Measurements from ENCODE around the gene TRIM62.

The TRIM62 gene

DNA sequence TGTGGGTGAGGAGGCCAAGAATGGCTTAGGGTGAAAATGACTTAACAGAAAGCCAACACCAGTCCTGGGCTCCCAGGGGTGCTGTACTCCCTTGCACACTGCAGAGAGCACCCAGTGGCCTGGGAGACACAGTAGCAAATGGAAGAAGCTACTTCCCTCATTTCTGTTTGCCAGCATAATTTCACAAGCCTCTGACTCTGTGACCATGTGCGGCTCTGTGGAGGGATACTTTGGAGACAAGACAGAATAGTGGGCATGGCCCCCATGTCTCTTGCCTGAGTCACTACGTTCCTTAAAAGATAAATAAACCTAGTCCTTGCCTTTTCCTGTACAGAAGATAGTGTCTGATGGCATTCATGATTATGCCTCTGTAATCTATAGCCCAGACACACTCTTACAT lies 38.1 kb downstream of the TRIM62 start:
- Histone ChIP-seq H3K4me3 (ENCODE audit: severe bottlenecking) (no peak overlapping the region), H3K27me3 (ENCODE audit: insufficient read depth, poor library complexity, severe bottlenecking) (no peaks in the 10 kb centered on the region), H3K4me1 (ENCODE audit: insufficient read depth, poor library complexity, severe bottlenecking) (no peaks in the 10 kb centered on the region), H3K27ac (ENCODE audit: poor library complexity, severe bottlenecking) (no peak overlapping the region), H3K36me3 (ENCODE audit: low read depth) (no peaks in the 10 kb centered on the region), H3K9me3 (ENCODE audit: severe bottlenecking) (no peaks in the 10 kb centered on the region)
- no peak for DNase-seq (ENCODE audit: low spot score)
- TF ChIP-seq, protein P1, sequence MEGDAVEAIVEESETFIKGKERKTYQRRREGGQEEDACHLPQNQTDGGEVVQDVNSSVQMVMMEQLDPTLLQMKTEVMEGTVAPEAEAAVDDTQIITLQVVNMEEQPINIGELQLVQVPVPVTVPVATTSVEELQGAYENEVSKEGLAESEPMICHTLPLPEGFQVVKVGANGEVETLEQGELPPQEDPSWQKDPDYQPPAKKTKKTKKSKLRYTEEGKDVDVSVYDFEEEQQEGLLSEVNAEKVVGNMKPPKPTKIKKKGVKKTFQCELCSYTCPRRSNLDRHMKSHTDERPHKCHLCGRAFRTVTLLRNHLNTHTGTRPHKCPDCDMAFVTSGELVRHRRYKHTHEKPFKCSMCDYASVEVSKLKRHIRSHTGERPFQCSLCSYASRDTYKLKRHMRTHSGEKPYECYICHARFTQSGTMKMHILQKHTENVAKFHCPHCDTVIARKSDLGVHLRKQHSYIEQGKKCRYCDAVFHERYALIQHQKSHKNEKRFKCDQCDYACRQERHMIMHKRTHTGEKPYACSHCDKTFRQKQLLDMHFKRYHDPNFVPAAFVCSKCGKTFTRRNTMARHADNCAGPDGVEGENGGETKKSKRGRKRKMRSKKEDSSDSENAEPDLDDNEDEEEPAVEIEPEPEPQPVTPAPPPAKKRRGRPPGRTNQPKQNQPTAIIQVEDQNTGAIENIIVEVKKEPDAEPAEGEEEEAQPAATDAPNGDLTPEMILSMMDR (IDR thresholded peaks at IDR 0.05; ENCODE audit: poor library complexity, severe bottlenecking): no peak
- no peak for ATAC-seq (ENCODE audit: low read depth)

DNA sequence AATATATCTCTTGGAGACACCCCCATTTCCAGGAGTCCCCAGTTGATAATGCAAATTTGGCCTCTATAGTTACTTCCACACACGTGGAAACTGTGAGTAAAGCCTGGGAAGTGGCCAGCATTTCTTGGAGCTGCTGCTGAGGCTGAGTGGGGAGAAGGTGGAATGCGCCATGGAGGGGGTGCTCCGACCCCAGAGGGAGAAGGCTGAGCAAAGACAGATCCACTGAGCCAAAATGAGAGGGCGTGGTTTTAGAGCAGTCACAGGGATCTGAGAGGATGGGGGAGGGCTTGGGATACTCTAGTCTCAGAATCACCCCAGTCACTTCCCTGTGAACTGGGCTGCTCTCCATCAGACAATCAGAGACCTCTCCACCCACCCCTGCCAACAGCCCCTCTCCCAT lies 38.7 kb downstream of the TRIM62 start:
- Histone ChIP-seq H3K4me3 (ENCODE audit: severe bottlenecking) (no peak overlapping the region), H3K4me1 (ENCODE audit: insufficient read depth, poor library complexity, severe bottlenecking) (no peaks in the 10 kb centered on the region), H3K36me3 (ENCODE audit: low read depth) (no peaks in the 10 kb centered on the region), H3K27ac (ENCODE audit: poor library complexity, severe bottlenecking) (no peak overlapping the region), H3K9me3 (ENCODE audit: severe bottlenecking) (no peaks in the 10 kb centered on the region), H3K27me3 (ENCODE audit: insufficient read depth, poor library complexity, severe bottlenecking) (no peaks in the 10 kb centered on the region)
- TF ChIP-seq, protein P1 (IDR thresholded peaks at IDR 0.05; ENCODE audit: poor library complexity, severe bottlenecking): no peak
- no peak for ATAC-seq (ENCODE audit: low read depth)
- no peak for DNase-seq (ENCODE audit: low spot score)

DNA sequence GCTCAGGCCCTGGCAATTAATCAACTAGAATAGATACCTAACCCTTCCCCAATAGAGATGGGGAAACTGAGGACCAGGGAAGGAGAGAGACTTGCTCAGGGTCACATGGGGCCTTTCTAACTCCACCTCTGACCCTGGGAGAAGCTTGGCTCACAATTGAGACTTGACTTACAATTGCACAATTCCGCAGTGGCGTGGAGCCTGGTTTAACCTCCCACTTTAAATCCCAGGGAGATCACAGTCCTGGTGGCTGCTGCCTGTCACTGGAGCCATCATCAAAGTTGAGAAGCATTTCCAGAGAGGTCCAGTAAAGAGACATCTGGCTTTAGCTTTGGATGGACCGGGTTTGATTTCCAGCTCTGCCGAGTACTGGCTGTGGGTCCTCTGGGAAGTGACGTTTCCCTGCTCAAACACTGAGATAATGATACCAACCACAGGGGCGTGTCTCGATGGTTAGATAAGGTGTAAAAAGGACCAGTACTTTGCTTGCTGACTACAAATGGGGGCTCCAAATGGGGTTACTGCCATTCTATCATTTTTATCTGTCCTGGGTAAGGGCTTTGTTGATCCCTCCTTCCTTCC lies 39.3 kb downstream of the TRIM62 start:
- no peak for ATAC-seq (ENCODE audit: low read depth)
- Histone ChIP-seq H3K27me3 (ENCODE audit: insufficient read depth, poor library complexity, severe bottlenecking) (no peaks in the 10 kb centered on the region), H3K4me3 (ENCODE audit: severe bottlenecking) (no peak overlapping the region), H3K36me3 (ENCODE audit: low read depth) (no peaks in the 10 kb centered on the region), H3K27ac (ENCODE audit: poor library complexity, severe bottlenecking) (no peak overlapping the region), H3K4me1 (ENCODE audit: insufficient read depth, poor library complexity, severe bottlenecking) (no peaks in the 10 kb centered on the region), H3K9me3 (ENCODE audit: severe bottlenecking) (no peaks in the 10 kb centered on the region)
- TF ChIP-seq, protein P1 (IDR thresholded peaks at IDR 0.05; ENCODE audit: poor library complexity, severe bottlenecking): no peak
- no peak for DNase-seq (ENCODE audit: low spot score)

DNA sequence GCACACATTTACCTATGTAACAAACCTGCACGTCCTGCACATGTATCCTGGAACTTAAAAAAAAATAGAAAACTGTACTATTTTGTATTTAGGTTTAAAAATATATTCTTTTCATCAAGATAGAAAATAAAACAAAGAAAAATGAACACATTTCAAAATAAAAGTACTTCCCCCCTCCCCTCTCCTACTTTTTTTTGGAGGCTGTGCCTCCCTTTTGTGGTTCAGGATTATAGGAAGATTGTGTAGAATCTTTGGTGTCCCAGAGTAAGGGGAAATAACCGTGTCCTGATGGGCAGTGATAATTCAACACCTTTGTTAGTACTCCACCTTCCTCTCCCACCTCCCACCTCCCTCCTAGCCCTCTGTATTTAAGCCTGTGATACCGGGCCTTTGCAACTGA lies 40.1 kb downstream of the TRIM62 start:
- ATAC-seq (ENCODE audit: low read depth) (no peak), DNase-seq (ENCODE audit: low spot score) (no peak)
- H3K27ac ChIP-seq (ENCODE audit: poor library complexity, severe bottlenecking): no peak overlapping the region
- no peaks in the 10 kb centered on the region for H3K4me1 ChIP-seq (ENCODE audit: insufficient read depth, poor library complexity, severe bottlenecking)
- no peaks in the 10 kb centered on the region for H3K9me3 ChIP-seq (ENCODE audit: severe bottlenecking)
- TF ChIP-seq, protein P1 (IDR thresholded peaks at IDR 0.05; ENCODE audit: poor library complexity, severe bottlenecking): no peak
- H3K4me3 ChIP-seq (ENCODE audit: severe bottlenecking): no peak overlapping the region
- no peaks in the 10 kb centered on the region for H3K36me3 ChIP-seq (ENCODE audit: low read depth)
- H3K27me3 ChIP-seq (ENCODE audit: insufficient read depth, poor library complexity, severe bottlenecking): no peaks in the 10 kb centered on the region

DNA sequence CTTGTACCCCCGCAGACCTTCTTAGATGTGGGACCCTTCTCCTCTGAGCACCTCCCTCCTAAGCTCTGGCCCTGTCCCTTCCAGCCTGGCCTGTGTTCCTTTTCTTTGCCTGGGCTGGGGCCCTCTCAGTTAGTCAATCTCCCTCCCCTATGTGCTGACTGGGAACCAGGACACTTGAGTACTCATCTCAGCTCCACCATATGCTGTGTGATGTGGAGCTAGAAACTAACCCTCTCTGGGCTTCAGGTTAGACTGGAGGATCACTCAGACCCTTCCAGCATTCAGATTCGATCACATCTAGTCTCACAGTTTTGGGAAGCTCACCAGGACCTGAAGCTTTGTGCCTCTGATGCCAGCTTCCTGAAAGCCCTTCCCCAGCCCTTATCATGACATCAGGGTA lies 40.6 kb downstream of the TRIM62 start:
- no peaks in the 10 kb centered on the region for H3K27me3 ChIP-seq (ENCODE audit: insufficient read depth, poor library complexity, severe bottlenecking)
- no peak overlapping the region for H3K27ac ChIP-seq (ENCODE audit: poor library complexity, severe bottlenecking)
- DNase-seq (ENCODE audit: low spot score) (no peak), ATAC-seq (ENCODE audit: low read depth) (no peak)
- TF ChIP-seq, protein P1 (IDR thresholded peaks at IDR 0.05; ENCODE audit: poor library complexity, severe bottlenecking): no peak
- H3K36me3 ChIP-seq (ENCODE audit: low read depth): no peaks in the 10 kb centered on the region
- no peaks in the 10 kb centered on the region for H3K9me3 ChIP-seq (ENCODE audit: severe bottlenecking)
- no peak overlapping the region for H3K4me3 ChIP-seq (ENCODE audit: severe bottlenecking)
- no peaks in the 10 kb centered on the region for H3K4me1 ChIP-seq (ENCODE audit: insufficient read depth, poor library complexity, severe bottlenecking)

All from RWPE2 (cell line).